ENCODE measurements around the gene PAGE1.
"Not testable (repeated sequence)": the region's sequence is repeated elsewhere in the genome, so short reads cannot be mapped to it uniquely, and the experiment has no call there.

PAGE1 gene

GRCh38 chrX:49695276-49696180 is at the start of gene PAGE1:
PAGE1 (minus strand) TSS chrX:49695984; CDS start chrX:49694770, 1,214 bp downstream.
- no peak for DNase-seq

- DNase-seq = not testable (repeated sequence)
Observed at GRCh38 chrX:49741501-49741900, 45.7 kb upstream of the PAGE1 start.

- DNase-seq = no peak
Observed at GRCh38 chrX:49727847-49728246, 32.1 kb upstream of the PAGE1 start.

GRCh38 chrX:49726966-49727365 is 31.2 kb upstream of the PAGE1 start:
- no peak for DNase-seq

- no peak for DNase-seq
Observed at GRCh38 chrX:49725923-49726904, 30.4 kb upstream of the PAGE1 start.

GRCh38 chrX:49725401-49725800 is 29.6 kb upstream of the PAGE1 start:
- no peak for DNase-seq

- DNase-seq = not testable (repeated sequence)
Observed at GRCh38 chrX:49720106-49720505, 24.3 kb upstream of the PAGE1 start.

GRCh38 chrX:49712577-49712976 is 16.8 kb upstream of the PAGE1 start:
- no peak for DNase-seq

GRCh38 chrX:49710744-49711319 is 15.0 kb upstream of the PAGE1 start:
- no peak for DNase-seq

GRCh38 chrX:49704691-49705404 is 9.1 kb upstream of the PAGE1 start:
- no peak for DNase-seq

- DNase-seq = no peak
Observed at GRCh38 chrX:49701933-49702332, 6.1 kb upstream of the PAGE1 start.

GRCh38 chrX:49701323-49701722 is 5.5 kb upstream of the PAGE1 start:
- DNase-seq = no peak

- DNase-seq = no peak
Observed at GRCh38 chrX:49675075-49675719, 20.6 kb downstream of the PAGE1 start.

- no peak for DNase-seq
Observed at GRCh38 chrX:49673394-49673793, 22.4 kb downstream of the PAGE1 start.

GRCh38 chrX:49664824-49665223 is 31.0 kb downstream of the PAGE1 start:
- no peak for DNase-seq

- DNase-seq = no peak
Observed at GRCh38 chrX:49661881-49662280, 33.9 kb downstream of the PAGE1 start.

- no peak for DNase-seq
Observed at GRCh38 chrX:49659771-49660170, 36.0 kb downstream of the PAGE1 start.

GRCh38 chrX:49656533-49656932 is 39.3 kb downstream of the PAGE1 start:
- DNase-seq = no peak

GRCh38 chrX:49644991-49645637 is 50.7 kb downstream of the PAGE1 start:
- no peak for DNase-seq

Data from activated CD4-positive, alpha-beta T cell treated with anti-CD3 and anti-CD28 coated beads, Interleukin-2, amount 50 U/mL, for 48 hours (primary cell).